Measurements from ENCODE around the gene ISG15.

DNA sequence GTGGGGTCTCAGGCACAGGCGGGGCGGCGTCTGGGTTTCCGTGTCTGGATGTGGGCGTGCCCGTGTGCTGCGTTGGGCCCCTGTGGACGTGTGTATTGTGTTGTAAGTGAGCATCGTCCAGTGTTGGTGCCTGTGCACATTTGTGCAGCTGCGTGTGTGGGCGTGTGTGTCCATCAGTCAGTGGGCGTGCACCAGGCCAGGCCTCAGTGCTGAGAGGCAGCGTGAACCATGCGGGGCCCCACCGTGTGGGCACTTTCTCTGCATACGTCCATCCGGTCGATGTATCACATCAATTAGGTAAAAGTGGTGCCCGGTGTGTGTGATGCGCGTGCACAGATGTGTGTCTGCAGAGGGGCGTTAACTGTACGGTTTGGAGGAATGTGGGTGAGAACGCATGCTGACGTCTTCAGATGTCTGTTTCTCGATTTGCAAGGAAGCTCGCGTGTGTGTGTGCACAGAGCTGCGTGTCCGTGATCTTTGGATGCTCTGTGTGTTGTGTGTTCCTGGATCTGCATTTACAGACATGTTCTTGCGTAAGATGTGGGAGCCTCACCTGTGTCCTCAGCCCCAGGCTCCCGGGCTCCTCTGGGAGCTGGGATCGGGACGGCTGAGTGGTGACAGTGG lies 31.3 kb downstream of the ISG15 start:
- TF ChIP-seq RCOR1 (IDR thresholded peaks at IDR 0.05; ENCODE audit: low read length) (no peak), FOXM1 (IDR thresholded peaks at IDR 0.05; ENCODE audit: low read depth) (no peak), SIN3A (IDR thresholded peaks at IDR 0.05; ENCODE audit: borderline replicate concordance, low read depth, low read length) (no peak), JUND (IDR thresholded peaks at IDR 0.05) (no peak), EZH2phosphoT487 (IDR thresholded peaks at IDR 0.05; ENCODE audit: borderline replicate concordance, low read depth) (no peak)
- TF ChIP-seq, protein P1, sequence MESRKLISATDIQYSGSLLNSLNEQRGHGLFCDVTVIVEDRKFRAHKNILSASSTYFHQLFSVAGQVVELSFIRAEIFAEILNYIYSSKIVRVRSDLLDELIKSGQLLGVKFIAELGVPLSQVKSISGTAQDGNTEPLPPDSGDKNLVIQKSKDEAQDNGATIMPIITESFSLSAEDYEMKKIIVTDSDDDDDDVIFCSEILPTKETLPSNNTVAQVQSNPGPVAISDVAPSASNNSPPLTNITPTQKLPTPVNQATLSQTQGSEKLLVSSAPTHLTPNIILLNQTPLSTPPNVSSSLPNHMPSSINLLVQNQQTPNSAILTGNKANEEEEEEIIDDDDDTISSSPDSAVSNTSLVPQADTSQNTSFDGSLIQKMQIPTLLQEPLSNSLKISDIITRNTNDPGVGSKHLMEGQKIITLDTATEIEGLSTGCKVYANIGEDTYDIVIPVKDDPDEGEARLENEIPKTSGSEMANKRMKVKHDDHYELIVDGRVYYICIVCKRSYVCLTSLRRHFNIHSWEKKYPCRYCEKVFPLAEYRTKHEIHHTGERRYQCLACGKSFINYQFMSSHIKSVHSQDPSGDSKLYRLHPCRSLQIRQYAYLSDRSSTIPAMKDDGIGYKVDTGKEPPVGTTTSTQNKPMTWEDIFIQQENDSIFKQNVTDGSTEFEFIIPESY (IDR thresholded peaks at IDR 0.05; ENCODE audit: borderline replicate concordance, low read depth), result no peak
- TF ChIP-seq, protein P2, sequence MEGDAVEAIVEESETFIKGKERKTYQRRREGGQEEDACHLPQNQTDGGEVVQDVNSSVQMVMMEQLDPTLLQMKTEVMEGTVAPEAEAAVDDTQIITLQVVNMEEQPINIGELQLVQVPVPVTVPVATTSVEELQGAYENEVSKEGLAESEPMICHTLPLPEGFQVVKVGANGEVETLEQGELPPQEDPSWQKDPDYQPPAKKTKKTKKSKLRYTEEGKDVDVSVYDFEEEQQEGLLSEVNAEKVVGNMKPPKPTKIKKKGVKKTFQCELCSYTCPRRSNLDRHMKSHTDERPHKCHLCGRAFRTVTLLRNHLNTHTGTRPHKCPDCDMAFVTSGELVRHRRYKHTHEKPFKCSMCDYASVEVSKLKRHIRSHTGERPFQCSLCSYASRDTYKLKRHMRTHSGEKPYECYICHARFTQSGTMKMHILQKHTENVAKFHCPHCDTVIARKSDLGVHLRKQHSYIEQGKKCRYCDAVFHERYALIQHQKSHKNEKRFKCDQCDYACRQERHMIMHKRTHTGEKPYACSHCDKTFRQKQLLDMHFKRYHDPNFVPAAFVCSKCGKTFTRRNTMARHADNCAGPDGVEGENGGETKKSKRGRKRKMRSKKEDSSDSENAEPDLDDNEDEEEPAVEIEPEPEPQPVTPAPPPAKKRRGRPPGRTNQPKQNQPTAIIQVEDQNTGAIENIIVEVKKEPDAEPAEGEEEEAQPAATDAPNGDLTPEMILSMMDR (IDR thresholded peaks at IDR 0.05), result no peak
- TF ChIP-seq, protein P3, sequence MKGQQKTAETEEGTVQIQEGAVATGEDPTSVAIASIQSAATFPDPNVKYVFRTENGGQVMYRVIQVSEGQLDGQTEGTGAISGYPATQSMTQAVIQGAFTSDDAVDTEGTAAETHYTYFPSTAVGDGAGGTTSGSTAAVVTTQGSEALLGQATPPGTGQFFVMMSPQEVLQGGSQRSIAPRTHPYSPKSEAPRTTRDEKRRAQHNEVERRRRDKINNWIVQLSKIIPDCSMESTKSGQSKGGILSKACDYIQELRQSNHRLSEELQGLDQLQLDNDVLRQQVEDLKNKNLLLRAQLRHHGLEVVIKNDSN (IDR thresholded peaks at IDR 0.05; ENCODE audit: borderline replicate concordance, low read depth), result no peak
